Measurements from ENCODE around the gene CNTN5.

Gene CNTN5

DNA sequence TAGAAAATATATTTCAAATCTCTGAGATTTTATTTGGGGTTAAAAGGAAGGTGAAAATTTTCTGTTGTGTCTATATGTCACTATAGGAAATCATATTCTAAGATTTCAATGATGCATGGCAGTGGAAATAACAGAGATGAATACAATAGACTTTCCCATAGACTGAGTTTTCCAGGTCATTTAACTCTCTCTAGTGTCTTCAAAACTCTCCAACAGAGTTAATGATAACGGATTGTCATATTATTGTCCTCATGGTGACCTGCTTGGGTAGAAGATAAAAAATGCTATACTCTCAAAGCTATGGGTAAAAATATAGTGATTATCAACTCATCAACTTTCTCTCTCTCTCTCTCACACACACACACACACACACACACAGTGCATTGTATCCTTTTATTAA lies 312.9 kb downstream of the CNTN5 start:
- H3K27ac Mint-ChIP-seq: no peak overlapping the region
- H3K4me3 Mint-ChIP-seq: no peak overlapping the region
- H3K27me3 Mint-ChIP-seq (ENCODE audit: low read depth): no peaks in the 10 kb centered on the region
- no peaks in the 10 kb centered on the region for H3K4me1 Mint-ChIP-seq
- TF ChIP-seq, protein P1, sequence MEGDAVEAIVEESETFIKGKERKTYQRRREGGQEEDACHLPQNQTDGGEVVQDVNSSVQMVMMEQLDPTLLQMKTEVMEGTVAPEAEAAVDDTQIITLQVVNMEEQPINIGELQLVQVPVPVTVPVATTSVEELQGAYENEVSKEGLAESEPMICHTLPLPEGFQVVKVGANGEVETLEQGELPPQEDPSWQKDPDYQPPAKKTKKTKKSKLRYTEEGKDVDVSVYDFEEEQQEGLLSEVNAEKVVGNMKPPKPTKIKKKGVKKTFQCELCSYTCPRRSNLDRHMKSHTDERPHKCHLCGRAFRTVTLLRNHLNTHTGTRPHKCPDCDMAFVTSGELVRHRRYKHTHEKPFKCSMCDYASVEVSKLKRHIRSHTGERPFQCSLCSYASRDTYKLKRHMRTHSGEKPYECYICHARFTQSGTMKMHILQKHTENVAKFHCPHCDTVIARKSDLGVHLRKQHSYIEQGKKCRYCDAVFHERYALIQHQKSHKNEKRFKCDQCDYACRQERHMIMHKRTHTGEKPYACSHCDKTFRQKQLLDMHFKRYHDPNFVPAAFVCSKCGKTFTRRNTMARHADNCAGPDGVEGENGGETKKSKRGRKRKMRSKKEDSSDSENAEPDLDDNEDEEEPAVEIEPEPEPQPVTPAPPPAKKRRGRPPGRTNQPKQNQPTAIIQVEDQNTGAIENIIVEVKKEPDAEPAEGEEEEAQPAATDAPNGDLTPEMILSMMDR (IDR thresholded peaks at IDR 0.05; ENCODE audit: unreplicated experiment in 3 of 3): no peak
- H3K36me3 Mint-ChIP-seq (ENCODE audit: low read depth): no peaks in the 10 kb centered on the region
- H3K9me3 Mint-ChIP-seq: no peaks in the 10 kb centered on the region

DNA sequence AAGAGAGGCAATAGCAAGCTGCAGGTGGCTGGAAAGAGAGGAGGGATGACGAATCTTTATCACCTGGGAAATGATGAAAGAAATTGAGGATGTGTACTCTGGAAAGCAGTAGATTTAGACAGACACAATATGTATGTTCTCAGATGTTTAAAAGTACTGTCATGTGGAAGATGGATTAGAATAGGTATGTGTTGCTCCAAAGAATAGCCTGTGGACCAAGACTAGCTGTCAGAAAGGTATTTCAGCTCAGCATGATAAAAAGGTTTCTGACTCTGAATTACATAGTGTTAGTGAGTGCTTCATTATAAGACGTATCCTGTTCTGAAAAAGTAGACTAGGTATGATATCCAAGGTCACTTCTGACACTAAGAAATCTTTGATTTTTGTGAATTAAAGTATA lies 322.4 kb downstream of the CNTN5 start:
- Mint-ChIP-seq H3K9me3 (no peaks in the 10 kb centered on the region), H3K27ac (no peak overlapping the region), H3K4me1 (no peaks in the 10 kb centered on the region), H3K36me3 (ENCODE audit: low read depth) (no peaks in the 10 kb centered on the region), H3K27me3 (ENCODE audit: low read depth) (no peaks in the 10 kb centered on the region), H3K4me3 (no peak overlapping the region)
- TF ChIP-seq, protein P1 (IDR thresholded peaks at IDR 0.05; ENCODE audit: unreplicated experiment in 3 of 3): no peak

DNA sequence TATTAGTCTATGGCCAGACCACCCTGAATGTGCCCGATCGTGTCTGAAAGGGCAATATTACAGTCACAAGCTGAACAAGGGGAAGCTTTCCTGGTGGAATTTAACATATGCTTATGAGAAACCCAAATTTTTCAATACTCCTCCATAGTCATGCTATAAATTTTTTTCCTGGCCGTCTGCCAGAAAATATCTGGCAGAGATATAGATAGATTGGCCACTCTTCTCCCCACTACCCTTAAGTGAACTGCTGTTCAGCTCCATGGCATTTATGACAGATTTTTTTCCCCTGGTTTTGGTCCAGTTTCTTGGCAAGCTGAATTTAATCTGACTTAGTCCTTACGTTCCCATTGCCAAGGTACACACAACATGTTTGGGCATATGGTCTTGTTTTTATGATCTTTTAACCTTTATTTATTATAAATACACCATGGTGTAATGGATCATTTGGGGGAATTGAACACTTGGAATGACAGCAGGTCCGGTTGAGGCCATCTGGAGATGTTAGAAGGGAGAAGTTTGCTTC lies 328.5 kb downstream of the CNTN5 start:
- H3K27ac Mint-ChIP-seq: no peak overlapping the region
- TF ChIP-seq, protein P1 (IDR thresholded peaks at IDR 0.05; ENCODE audit: unreplicated experiment in 3 of 3): no peak
- H3K4me3 Mint-ChIP-seq: no peak overlapping the region
- no peaks in the 10 kb centered on the region for H3K9me3 Mint-ChIP-seq
- H3K27me3 Mint-ChIP-seq (ENCODE audit: low read depth): no peaks in the 10 kb centered on the region
- peaks cover 37% of the 10 kb centered on the region for H3K4me1 Mint-ChIP-seq
- no peaks in the 10 kb centered on the region for H3K36me3 Mint-ChIP-seq (ENCODE audit: low read depth)

DNA sequence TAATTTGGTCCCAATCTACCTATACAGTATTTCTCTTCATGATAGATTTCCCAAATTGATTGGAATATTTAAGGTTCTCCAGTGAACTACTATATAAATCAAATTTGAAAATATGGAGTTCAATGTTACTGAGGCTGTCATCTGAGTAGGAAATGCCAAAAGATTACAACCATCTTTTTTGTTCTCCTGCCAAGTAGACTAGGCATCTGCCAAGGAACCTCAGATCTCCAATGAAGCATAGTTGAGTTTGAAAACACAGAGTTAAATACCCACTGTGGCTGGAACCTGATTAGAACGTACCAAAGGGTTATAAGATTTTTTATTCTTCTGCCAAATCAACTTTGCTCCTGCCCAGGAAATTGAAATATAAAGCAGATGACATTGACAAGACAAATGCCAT lies 330.9 kb downstream of the CNTN5 start:
- Mint-ChIP-seq H3K4me3 (no peak overlapping the region), H3K9me3 (no peaks in the 10 kb centered on the region), H3K4me1 (peaks cover 37% of the 10 kb centered on the region), H3K36me3 (ENCODE audit: low read depth) (no peaks in the 10 kb centered on the region), H3K27ac (peak overlapping the region in 1 of 3 experiments; percentile 67), H3K27me3 (ENCODE audit: low read depth) (no peaks in the 10 kb centered on the region)
- TF ChIP-seq, protein P1 (IDR thresholded peaks at IDR 0.05; ENCODE audit: unreplicated experiment in 3 of 3): no peak

GRCh38 chr11:99352642-99353041 lies 331.9 kb downstream of the CNTN5 start:
- Mint-ChIP-seq H3K36me3 (ENCODE audit: low read depth) (no peaks in the 10 kb centered on the region), H3K27ac (peak overlapping the region in 1 of 3 experiments; percentile 67), H3K4me3 (no peak overlapping the region), H3K9me3 (no peaks in the 10 kb centered on the region), H3K4me1 (peaks cover 37% of the 10 kb centered on the region), H3K27me3 (ENCODE audit: low read depth) (no peaks in the 10 kb centered on the region)
- TF ChIP-seq, protein P1 (IDR thresholded peaks at IDR 0.05; ENCODE audit: unreplicated experiment in 3 of 3): no peak

GRCh38 chr11:99366546-99366945 lies 345.8 kb downstream of the CNTN5 start:
- Mint-ChIP-seq H3K4me3 (no peak overlapping the region), H3K9me3 (no peaks in the 10 kb centered on the region), H3K27ac (no peak overlapping the region), H3K4me1 (peaks cover 22% of the 10 kb centered on the region), H3K36me3 (ENCODE audit: low read depth) (no peaks in the 10 kb centered on the region), H3K27me3 (ENCODE audit: low read depth) (no peaks in the 10 kb centered on the region)
- TF ChIP-seq, protein P1 (IDR thresholded peaks at IDR 0.05; ENCODE audit: unreplicated experiment in 3 of 3): no peak
